ENCODE results near the gene GLCE.

DNA sequence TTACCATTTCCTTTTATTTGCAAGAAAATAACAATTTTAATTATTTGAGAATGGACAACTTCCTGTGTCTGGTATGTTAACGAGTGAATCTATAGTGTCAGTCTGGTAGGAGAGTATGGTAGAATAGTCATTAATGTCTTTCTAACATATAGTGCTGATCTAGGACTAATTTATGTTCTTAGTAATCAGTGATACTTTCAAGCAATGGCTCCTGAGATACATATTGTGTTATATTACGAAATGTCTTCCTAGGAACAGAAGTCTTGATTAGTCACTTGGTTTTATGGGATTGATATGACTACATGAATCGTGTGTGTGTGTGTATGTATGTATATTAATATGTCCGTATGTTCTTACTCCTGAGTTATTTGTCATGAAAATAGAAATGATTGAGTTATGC is 71.7 kb downstream of the GLCE start:
- no peak for TF ChIP-seq POLR2A (IDR thresholded peaks at IDR 0.05)
- TF ChIP-seq, protein P1, sequence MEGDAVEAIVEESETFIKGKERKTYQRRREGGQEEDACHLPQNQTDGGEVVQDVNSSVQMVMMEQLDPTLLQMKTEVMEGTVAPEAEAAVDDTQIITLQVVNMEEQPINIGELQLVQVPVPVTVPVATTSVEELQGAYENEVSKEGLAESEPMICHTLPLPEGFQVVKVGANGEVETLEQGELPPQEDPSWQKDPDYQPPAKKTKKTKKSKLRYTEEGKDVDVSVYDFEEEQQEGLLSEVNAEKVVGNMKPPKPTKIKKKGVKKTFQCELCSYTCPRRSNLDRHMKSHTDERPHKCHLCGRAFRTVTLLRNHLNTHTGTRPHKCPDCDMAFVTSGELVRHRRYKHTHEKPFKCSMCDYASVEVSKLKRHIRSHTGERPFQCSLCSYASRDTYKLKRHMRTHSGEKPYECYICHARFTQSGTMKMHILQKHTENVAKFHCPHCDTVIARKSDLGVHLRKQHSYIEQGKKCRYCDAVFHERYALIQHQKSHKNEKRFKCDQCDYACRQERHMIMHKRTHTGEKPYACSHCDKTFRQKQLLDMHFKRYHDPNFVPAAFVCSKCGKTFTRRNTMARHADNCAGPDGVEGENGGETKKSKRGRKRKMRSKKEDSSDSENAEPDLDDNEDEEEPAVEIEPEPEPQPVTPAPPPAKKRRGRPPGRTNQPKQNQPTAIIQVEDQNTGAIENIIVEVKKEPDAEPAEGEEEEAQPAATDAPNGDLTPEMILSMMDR (IDR thresholded peaks at IDR 0.05) = no peak

Measured in esophagus squamous epithelium (tissue), 4 donors.